ENCODE measurements around the gene UBA52.
"Not testable (repeated sequence)": the region's sequence is repeated elsewhere in the genome, so short reads cannot be mapped to it uniquely, and the experiment has no call there.

UBA52 gene

DNA sequence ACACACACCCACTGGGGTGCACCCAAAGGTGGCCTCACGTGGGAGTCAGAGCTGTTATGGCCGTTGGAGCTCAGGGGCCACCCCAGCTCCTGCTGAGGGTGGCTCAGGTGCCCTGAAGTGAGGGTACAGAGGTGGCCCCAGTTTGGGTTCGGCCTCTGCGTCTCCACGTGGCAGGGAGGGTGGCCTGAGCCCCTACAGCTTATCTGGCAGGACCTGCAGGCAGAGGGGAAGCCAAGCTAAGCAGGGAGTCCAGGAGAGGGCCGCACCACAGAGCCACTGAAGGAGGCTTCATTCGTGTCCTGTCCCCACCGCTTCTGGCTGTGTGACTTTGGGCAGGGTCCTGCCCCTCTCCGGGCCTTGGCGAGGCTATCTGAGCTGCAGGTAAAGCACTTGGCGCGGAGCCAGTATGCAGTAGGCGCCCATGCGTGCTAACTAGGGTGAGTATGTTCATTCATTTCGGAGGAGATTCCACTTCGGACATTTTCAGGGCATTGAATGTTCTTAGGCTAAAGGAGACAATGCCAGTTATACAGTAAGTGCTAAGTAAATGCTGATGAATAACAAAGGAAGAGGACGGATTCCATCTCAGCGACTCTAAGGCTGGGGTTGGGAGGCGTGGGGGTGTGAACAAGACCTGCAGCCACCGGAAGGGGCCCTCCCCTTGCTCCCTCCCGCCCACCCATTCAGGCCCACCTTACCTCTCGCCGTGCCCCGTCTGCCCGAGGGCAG lies 21.9 kb downstream of the UBA52 start:
- DNase-seq, result no peak

DNA sequence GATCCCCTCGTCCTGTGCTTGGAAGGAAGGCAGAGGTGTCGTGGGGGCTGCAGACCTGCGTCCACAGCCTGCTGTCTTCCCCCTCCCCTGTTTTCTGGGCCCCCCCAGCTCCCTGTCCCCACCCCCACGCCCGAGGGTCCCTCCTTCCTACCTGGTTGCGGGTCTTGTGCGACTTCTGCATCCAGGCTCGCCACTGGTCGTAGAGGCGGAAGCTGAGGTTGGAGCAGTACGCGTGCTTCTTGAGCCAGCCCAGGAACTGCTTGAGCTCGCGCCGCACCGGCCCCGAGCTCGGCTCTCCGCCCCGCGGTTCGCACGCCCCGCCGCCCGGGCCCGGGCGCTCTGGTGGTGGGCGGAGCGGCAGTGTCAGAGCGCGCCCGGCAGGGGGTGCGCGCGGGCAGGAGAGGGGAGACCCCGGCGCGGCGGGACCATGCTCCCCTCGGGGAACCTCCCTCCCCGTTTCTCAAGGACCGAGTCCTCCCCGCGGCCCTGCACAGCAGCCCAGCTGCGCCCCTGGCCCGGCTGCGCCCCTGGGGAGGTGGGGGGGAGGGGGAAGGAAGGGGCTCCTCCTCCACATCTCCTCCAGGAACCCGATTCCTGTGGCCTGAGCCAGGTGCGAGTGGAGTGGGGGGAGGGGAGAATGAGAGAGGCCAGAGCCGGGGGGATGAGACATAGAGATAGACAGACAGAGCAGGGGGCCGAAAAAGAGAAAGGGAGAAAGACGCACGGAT lies 22.6 kb downstream of the UBA52 start:
- peak; percentile 50 for DNase-seq

DNA sequence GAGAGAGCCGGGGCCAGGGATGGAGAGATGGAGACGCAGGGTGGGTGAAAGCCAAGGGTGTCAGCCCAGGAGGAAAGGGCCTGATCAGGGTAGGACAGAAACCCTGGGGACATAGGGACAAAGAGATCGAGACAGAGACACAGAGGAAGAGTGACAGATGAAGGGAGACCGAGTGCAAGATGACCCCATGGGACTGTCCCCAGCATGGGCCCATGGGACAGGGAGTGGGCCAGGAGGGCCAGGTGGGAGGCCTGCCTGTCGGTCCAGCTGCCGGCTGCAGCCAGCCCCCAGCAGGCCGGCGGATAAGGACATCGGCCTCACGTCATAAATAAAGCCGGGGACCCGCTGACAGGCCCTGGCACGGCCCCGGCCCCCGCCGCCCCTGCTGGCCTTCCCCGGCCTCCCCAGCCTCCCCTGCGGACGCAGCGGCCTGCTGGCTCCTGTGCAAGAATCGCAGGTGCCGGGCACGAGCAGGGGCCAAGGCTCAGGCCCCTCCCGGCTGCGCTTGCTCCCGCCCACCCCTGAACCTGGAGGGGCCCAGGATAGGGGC lies 23.2 kb downstream of the UBA52 start:
- DNase-seq, result no peak

DNA sequence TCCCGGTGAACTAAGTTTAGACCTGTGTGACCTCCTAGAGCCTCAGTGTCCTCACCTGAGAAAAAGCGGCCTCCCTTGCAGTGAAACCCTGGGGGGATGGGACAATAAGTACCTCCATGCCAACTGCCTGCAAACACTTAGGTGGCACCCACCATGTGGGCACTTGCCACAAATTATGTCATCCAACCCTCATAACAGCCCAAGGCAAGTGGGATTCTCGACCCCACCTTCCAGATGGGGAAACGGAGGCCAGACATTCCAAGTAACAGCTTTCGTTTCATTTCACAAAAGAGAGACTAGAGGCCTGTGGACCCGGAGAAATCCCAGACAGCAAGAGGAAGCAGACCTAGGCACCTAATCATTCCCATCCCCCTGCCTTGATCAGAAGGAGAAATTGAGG lies 23.8 kb downstream of the UBA52 start:
- no peak for DNase-seq

DNA sequence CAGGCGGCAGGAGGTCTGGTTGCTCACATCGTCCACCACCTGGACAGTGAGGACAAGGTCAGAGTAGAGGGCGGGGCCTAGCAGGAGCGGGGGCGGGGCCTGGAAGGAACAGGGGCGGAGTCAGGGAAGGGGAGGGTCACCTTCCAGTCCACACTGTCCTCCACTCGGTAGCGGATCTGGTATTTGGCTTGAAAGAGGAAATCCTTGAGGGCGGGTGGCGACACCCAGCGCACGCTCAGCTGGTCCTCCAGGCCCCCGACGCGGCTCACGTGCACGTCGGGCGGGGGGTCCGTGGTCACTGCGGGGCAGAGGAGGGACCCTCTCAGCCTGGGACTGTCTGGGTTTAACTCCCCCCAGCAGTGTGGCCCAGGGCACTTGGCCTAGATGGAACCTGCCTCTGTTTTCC lies 25.1 kb downstream of the UBA52 start:
- no peak for DNase-seq

DNA sequence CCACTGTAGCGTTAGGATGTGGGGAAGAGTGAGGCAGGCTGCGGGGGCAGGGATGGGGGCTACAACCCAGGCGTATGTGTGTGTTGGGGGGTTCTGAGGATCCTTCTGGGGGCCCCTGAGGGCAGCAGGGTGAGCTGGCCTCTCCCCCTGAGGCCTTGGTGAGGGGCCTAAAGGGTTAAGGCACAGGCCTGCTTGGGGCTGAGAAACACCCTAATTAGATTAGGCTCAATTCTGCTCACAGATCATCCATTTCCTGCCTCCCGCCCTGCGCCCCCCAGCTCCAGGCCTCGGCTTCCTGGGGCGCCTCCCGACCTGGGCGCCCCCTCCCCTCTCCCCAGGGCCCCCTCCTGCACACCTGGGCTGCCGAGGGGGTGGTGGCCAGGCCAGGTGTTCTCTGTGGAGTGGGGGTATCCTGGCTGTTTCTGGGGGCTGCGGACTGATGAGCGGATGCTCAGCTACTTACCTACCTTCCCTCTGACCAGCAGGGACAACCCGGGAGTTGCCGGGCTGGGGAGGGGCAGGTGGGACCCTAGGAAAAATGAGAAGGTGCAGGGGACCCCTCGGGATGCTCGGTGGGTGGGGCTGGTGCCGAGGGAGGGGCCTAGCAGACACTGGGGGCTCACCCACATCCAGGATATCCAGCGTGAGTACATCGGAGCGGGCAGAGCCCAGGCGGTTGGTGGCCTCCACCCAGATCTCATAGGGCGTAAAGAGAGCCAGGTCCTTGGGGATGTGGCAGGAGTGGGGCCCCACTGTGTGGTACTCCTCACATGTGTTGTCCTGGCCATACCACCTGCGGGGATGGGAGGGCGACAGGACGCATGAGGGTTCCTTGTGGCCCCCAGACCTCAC lies 26.4 kb downstream of the UBA52 start:
- no peak for DNase-seq

DNA sequence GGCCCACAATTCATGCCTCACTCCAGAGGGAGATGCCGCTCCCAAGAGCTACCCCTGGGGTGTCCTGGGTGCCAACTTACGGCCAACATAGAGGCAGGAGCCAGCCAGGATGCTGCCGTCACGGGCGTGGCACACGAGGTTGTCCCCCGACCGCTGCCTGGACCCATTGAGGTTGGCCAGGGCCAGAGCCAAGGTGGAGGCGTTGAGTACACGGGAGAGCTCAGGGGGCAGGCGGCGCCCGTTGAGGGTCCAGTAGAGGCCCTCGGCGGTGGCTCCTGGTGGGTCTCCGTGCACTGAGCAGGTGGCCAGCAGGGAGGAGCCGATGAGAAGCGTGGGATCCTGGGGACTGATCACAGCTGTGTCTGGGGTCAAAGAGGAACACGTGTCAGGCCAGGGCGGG lies 27.8 kb downstream of the UBA52 start:
- no peak for DNase-seq

DNA sequence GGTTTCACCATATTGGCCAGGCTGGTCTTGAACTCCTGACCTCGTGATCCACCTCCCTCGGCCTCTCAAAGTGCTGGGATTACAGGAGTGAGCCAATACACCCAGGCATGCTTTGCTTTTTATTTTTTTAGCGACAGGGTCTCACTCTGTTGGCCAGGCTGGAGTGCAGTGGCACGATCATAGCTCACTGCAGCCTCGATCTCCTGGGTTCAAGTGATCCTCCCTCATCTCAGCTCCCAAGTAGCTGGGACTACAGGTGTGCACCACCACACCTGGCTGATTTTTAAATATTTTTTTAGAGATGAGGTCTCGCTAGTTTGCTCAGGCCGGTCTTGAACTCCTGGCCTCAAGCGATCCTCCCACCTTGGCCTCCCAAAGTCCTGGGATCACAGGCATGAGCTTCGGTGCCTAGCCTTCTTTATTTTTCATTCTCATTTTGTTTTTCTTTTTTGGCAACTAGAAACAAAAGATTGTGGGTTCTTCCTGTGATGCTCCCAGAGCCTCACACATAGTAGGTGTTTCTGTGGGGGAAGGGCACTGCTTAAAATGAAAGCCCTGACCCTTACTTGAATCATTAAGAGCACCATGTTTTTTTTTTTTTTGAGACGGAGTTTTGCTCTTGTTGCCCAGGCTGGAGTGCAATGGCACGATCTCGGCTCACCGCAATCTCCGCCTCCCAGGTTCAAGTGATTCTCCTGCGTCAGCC lies 29.2 kb downstream of the UBA52 start:
- not testable (repeated sequence) for DNase-seq

DNA sequence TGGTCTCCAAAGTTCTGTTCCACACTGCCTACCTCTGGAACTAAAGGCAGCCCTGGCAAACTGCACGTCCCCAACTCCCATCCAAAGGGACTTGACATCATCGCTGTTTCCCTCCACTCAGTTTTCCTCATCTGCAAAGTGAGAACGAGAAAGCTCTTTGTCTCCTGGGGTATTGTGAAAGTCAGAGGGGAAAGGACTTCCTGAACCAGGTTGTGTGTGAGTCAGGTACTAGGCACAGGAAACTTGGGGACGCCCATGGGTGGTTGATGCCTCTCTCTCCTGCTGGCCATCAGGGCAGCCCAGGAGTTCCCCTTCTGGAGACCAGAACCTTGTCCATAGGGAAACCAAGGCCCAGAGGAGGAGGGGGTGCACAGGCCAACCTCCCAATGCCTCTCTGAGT lies 30.2 kb downstream of the UBA52 start:
- DNase-seq, result no peak

DNA sequence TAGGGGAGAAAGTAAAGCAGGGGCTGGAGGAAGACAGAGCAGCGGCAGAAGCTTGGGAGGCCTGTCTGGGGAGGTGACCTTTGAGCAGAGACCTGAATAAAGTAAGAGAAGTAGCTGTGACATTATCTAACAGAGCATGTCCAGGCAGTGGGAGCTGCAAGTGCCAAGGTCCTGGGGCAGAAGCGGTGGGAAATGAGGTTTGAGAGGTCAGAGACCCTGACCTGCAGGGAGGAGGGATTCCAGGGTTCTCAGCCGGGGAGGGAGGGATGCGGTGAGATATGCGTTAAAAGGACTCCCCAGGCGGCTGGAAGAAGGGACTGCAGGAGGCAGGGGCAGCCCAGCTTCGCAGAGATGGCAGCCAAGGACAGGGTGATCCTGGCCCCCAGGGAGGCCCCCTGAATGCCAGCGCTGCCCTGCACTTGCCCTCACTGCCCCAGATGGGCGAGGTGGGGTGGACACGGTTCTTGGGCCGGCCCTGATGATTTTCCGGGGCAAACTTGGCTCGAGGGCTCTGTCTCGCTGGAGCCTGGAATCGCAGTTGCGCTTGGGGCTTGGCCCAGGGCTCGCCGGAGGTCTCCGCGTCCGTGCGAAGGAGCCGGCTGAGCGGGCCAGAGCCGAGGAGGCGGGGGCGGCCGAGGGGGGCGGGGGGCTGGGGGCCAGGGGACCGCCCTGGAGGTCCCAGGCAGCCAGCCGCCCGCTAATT lies 31.7 kb downstream of the UBA52 start:
- no peak for DNase-seq

DNA sequence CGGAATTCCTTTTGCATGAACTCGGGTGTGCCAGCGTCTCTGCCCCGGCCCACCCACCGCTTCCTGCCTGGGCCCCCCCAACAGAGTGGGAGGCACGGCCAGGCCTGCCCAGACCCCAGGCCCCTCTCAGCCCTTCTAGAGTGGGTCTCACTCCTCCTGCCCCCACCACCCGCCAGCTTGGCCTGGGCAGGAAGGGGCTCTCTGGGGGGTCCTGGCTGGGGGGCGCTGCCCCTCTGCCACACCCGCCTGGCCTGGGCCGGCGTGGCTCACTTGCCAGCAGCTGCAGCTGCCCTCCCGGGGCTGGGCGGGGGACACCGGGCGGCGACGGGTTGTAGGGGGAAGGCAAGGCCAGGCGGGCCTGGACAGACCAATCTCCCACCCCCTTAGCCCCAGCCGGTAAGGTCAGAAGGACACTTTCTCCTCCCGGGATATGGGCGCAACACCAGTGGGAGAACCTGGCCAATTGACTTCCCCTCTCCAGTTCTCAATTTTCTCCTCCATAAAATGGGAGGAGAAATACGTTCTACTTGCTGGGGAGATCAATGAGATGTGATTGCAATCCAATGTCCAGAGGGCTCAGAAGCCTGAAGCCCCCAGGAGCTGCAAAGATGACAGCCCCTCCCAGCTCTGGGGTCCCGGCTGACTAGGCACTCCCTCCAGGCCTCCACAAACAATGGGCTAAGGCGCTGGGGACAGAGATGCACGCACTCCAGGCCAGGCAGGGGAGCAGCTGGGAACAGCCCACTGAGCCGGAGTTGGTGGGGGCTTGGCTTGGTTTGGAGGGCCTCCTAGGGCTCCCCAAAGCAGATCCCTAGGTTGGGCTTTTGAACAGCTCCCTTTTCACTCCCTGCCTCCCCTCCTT lies 32.5 kb downstream of the UBA52 start:
- DNase-seq, result no peak

DNA sequence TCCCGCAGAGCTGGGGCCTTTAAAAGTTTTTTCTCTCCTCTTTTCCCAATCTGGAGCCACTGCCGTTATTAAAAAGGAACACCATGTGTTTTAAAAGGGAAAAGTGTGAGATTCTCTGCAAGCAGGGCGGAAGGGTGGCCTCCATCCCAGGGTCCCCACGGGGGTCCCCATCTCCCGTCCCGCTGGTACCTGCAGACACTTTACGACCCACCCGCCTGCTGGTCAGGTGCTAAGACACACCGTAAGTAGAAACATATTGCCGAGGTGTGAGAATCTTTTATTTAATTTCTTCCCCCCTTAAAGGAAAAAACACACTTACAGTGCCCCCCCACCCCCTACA lies 33.1 kb downstream of the UBA52 start:
- DNase-seq, result no peak

DNA sequence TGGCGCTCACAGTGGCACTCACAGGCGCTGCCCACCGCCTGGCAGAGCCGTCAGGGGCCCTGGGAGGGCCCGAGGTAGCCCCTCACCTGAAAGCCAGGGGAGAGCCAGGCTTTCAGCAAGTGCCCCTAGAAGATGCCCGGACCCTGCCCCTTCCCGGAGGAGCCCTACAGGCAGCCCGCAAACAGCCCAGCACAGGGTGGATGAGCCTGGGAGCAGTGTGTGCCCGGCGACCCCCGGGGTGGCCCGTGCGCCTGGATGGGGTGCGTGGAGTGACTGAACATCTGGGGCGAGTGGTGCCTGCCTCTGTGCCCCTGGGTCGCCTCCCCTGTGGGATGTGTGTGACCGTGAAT lies 33.5 kb downstream of the UBA52 start:
- DNase-seq, result no peak

DNA sequence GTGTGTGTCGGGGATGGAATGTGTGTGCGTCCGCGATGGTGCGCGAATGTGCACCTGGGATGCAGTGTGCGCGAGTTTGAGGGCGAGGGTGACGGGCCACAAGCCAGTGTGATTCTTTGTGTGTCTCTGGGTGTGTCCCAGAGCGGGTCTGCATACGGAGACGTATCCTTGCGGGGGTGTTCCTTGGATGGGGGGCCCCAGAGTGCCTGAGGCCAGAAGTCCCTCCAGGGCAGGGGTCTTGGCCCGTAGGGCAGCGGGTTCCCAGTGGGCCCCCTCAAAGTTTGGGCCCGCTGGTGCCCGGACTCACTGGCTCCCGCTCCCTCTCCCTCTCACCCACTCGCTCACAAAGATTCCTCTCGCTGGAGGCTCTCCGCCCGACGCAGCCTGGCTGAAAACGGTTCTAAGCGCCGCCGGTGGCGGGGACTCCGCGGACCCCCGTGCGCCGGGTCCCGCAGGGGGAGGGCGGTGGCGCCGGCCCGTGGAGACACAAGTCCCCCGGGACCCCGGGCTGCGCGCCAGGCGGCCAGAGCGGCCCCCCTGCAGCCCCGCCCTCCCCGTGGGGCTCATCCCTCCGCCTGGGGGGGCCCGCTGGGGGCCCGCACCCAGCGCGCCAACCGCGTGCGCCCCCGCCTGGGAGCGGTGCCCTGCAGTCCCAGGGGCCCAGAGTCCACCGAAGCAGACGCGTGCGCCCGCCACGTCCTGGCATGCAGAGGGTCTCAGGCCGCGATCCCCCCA lies 34.1 kb downstream of the UBA52 start:
- no peak for DNase-seq

DNA sequence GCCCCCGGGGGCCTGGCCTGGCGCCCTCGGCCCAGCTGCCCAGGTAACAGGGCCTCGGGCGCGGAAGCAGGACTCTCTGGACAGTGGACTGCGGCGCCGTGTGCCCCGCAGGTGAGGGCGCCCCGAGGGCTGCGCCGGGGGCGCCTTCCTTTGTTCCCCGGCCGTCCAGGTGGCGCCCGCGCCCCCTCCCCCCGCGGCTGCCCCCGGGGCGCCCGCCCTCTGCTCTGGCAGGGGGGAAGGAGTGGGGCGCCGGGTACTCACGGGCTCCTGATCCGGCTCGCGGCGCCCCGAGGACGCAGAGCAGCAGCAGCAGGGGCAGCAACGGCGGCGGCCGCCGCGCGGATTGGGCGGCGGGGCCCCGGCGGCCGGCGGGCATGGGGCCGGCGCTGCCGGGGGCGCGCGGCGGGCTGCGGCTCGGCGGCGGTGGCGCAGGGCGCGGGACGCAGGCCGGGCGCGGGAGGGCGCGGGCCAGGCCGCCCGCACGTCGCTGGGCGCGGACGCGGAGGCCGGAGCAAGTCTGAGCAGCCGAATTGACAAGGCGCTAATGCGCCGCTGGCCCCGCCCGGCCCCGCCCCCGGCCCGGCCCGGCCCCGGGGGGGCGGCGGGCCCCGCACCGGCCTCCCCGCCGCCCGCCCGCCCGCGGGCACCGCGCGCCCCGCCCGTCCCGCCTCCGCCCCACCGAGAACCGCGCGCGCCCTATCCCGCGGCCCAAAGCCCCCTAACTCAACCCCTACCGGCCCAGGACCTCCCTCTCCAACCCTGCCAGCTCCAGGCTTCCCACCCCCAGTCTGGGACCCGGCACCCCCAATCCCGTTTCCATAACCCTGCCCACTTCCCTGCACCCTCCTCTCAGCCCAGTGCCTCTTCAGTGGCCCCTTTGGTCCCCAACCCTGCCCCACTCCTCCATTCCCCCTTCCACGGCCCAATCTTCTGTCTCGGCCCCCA lies 34.9 kb downstream of the UBA52 start, which contains the start of gene CRLF1:
Gene CRLF1 (minus strand): TSS at position 519 of the 945 bp plus-strand sequence. CDS start 143 bp downstream, at position 376.
- DNase-seq, result no peak

DNA sequence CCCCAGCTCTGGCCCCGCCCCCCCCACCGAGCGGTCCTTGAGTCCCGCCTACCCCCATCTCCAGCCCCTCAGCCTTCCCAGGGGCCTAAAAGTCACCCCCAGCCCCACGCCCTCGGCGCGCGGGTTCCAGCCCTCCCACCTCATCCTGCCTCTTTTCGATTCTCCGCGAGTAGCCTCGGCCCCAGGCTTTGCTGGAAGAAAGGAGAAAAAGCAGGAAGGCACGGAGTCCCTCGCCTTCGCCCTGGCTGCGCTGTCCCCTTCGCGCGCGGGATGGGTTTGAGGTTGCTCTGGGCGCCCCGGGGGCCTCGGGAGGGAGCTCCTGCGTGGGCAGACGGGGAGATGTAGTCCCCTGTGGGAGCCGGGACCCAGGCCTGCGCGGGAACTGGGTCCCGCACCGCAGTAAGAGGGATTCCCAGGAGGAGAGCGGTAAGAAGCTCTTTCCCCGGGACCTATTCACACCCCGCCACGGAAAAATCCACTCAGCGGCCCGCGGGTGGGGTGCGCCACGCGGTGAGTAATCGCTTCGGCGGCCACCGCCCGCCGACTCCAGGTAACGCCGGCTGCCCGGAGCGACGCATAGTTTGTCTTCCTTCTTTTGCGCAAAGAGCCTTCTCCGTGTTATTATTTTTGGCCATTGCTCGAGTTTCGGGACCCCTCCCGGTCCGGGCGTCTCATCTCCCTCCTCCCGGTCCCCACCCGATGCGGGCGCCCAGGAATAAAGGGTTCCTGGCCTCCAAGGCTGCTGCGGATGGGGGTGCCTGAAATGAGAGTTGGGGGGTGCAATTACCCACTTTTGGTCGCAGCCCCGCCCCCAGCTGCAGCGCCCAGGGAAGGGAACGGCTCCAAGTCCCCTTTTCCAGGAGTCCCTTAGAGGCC lies 35.8 kb downstream of the UBA52 start:
- DNase-seq, result no peak

DNA sequence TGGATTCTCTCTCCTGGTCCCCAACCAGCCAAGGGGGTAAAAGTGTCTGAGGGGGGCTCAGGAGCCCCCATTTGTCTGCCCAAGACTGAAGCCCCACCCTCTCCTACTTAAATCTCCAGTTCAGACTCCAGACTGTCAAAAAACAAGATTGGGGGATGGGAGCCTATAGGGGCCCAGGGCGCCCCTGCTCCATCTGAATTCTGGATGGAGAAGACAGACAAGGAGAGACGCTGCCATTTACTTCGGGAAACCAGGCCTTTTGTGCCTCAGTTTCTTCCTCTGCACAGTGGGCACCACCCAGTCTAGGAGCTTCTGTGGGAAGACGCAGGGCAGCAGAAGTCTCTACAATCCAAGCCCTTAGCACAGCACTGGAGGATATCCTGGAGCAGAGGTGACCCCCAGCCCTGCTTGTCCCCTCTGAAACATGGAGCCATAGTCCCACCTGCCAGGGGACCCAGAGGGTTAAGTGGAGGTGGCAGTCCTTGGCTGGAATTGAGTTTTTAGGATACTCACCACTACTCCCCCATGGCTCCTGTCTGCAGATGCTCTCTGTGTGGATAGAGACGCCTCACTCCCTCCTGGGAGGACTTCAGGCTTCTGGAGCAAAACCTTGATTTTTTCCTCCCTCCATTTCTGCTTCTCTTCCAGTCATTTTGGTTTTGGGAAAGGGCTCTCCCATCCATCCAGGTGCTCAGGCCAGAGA lies 36.6 kb downstream of the UBA52 start:
- DNase-seq, result no peak
